ENCODE data around the gene KAT2B. TPM values are rescaled to one million over a fixed set of nuclear protein-coding genes. Genes with fewer than 3 reads are reported as not detected.

Gene KAT2B
- total RNA-seq, 1 donor from 2014 or later = 13.6 TPM

DNA sequence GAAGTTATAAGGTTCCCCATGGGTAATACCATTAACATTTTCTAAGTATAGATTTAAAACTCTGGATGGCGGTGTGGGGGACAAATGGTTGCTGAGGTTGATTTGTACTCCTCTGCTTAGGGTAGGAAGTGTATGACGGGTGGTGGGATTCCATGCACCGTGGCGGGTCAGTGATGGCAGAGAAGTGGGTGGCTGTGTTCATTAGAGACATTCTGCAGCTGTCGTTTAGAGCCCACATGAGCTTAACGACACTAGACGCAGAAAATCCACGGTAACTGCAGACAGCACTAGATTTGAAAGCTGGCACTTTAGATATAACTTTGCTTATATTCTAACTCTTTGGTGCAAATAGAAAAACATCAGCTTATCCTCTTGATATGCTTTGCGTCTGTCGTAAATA is 108.2 kb downstream of the KAT2B start:
- no peak for DNase-seq
- no peak overlapping the region for H3K4me3 Mint-ChIP-seq (ENCODE audit: unreplicated experiment)
- no peaks in the 10 kb centered on the region for H3K9me3 Mint-ChIP-seq (ENCODE audit: unreplicated experiment)
- no peak overlapping the region for H3K27ac Mint-ChIP-seq (ENCODE audit: unreplicated experiment)
- TF ChIP-seq, protein P1, sequence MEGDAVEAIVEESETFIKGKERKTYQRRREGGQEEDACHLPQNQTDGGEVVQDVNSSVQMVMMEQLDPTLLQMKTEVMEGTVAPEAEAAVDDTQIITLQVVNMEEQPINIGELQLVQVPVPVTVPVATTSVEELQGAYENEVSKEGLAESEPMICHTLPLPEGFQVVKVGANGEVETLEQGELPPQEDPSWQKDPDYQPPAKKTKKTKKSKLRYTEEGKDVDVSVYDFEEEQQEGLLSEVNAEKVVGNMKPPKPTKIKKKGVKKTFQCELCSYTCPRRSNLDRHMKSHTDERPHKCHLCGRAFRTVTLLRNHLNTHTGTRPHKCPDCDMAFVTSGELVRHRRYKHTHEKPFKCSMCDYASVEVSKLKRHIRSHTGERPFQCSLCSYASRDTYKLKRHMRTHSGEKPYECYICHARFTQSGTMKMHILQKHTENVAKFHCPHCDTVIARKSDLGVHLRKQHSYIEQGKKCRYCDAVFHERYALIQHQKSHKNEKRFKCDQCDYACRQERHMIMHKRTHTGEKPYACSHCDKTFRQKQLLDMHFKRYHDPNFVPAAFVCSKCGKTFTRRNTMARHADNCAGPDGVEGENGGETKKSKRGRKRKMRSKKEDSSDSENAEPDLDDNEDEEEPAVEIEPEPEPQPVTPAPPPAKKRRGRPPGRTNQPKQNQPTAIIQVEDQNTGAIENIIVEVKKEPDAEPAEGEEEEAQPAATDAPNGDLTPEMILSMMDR (IDR thresholded peaks at IDR 0.05; ENCODE audit: partially characterized antibody, unreplicated experiment) = no peak
- H3K27me3 Mint-ChIP-seq (ENCODE audit: unreplicated experiment) = no peaks in the 10 kb centered on the region
- peaks cover 7% of the 10 kb centered on the region for H3K4me1 Mint-ChIP-seq (ENCODE audit: low read depth, unreplicated experiment)
- no peaks in the 10 kb centered on the region for H3K36me3 Mint-ChIP-seq (ENCODE audit: unreplicated experiment)

DNA sequence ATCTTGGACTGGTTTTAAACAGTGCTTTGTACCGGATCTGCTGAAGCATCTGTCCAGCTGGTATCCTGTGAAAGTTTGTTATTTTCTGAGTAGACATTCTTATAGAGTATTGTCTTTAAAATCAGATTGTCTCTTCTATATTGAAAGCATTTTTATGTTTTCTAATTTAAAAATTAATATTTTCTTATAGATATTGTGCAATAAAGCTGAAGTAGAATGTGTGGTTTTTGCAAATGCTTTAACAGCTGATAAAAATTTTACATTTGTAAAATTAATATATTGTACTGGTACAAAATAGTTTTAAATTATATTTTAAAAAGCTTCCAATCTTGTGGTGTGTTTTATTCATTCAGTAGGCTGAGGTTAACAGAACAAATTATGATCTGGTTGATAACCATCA is 113.8 kb downstream of the KAT2B start:
- DNase-seq = no peak
- TF ChIP-seq, protein P1 (IDR thresholded peaks at IDR 0.05; ENCODE audit: partially characterized antibody, unreplicated experiment) = no peak
- Mint-ChIP-seq H3K4me1 (ENCODE audit: low read depth, unreplicated experiment) (peaks cover 8% of the 10 kb centered on the region), H3K9me3 (ENCODE audit: unreplicated experiment) (no peaks in the 10 kb centered on the region), H3K36me3 (ENCODE audit: unreplicated experiment) (no peaks in the 10 kb centered on the region), H3K27me3 (ENCODE audit: unreplicated experiment) (no peaks in the 10 kb centered on the region), H3K27ac (ENCODE audit: unreplicated experiment) (no peak overlapping the region), H3K4me3 (ENCODE audit: unreplicated experiment) (no peak overlapping the region)

DNA sequence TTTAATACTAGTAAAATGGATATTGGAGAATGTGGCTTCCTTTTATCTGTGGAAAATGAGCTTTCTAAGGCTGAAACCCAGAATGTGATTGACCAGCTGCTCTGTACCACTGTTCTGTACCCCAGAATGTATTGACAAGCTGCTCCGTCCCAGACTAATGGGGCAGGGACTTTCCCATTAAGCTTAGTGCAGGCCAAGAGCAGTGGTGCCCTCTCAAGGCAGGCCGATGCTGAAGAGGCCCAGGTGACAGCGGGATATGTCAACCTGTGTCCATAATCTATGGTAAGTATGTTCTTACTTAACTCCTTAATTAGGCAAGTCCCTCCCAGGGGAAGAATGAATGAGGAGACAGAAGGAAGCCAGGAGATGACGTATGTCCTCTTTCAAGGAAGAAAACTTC is 114.7 kb downstream of the KAT2B start:
- no peaks in the 10 kb centered on the region for H3K27me3 Mint-ChIP-seq (ENCODE audit: unreplicated experiment)
- no peak for DNase-seq
- H3K4me3 Mint-ChIP-seq (ENCODE audit: unreplicated experiment) = no peak overlapping the region
- no peak overlapping the region for H3K27ac Mint-ChIP-seq (ENCODE audit: unreplicated experiment)
- no peaks in the 10 kb centered on the region for H3K9me3 Mint-ChIP-seq (ENCODE audit: unreplicated experiment)
- no peaks in the 10 kb centered on the region for H3K36me3 Mint-ChIP-seq (ENCODE audit: unreplicated experiment)
- TF ChIP-seq, protein P1 (IDR thresholded peaks at IDR 0.05; ENCODE audit: partially characterized antibody, unreplicated experiment) = no peak
- peaks cover 8% of the 10 kb centered on the region for H3K4me1 Mint-ChIP-seq (ENCODE audit: low read depth, unreplicated experiment)

GRCh38 chr3:20160230-20160629 is 120.0 kb downstream of the KAT2B start:
- H3K36me3 Mint-ChIP-seq (ENCODE audit: unreplicated experiment) = no peaks in the 10 kb centered on the region
- no peak for DNase-seq
- H3K9me3 Mint-ChIP-seq (ENCODE audit: unreplicated experiment) = peaks cover 2% of the 10 kb centered on the region
- TF ChIP-seq, protein P1 (IDR thresholded peaks at IDR 0.05; ENCODE audit: partially characterized antibody, unreplicated experiment) = no peak
- H3K27ac Mint-ChIP-seq (ENCODE audit: unreplicated experiment) = no peak overlapping the region
- H3K4me1 Mint-ChIP-seq (ENCODE audit: low read depth, unreplicated experiment) = peaks cover 7% of the 10 kb centered on the region
- no peaks in the 10 kb centered on the region for H3K27me3 Mint-ChIP-seq (ENCODE audit: unreplicated experiment)
- no peak overlapping the region for H3K4me3 Mint-ChIP-seq (ENCODE audit: unreplicated experiment)

- DNase-seq = no peak
- Mint-ChIP-seq H3K4me1 (ENCODE audit: low read depth, unreplicated experiment) (peaks cover 12% of the 10 kb centered on the region), H3K36me3 (ENCODE audit: unreplicated experiment) (no peaks in the 10 kb centered on the region), H3K27me3 (ENCODE audit: unreplicated experiment) (no peaks in the 10 kb centered on the region), H3K9me3 (ENCODE audit: unreplicated experiment) (peaks cover 2% of the 10 kb centered on the region), H3K27ac (ENCODE audit: unreplicated experiment) (no peak overlapping the region), H3K4me3 (ENCODE audit: unreplicated experiment) (no peak overlapping the region)
- TF ChIP-seq, protein P1 (IDR thresholded peaks at IDR 0.05; ENCODE audit: partially characterized antibody, unreplicated experiment) = no peak
Observed at GRCh38 chr3:20161714-20162113, 121.5 kb downstream of the KAT2B start.
